ENCODE data around the gene EIF6.

Gene EIF6

GRCh38 chr20:35293303-35294292 lies 9.0 kb upstream of the EIF6 start:
- no peak for TF ChIP-seq CTCF (conservative IDR thresholded peaks at IDR 0.05; ENCODE audit: low read depth, low read length)
- H3K4me3 ChIP-seq (ENCODE audit: low read depth, low read length) = no peak overlapping the region
- no peak for DNase-seq (ENCODE audit: low read depth)

GRCh38 chr20:35292504-35293285 lies 8.1 kb upstream of the EIF6 start:
- no peak overlapping the region for H3K4me3 ChIP-seq (ENCODE audit: low read depth, low read length)
- DNase-seq (ENCODE audit: low read depth) = no peak
- no peak for TF ChIP-seq CTCF (conservative IDR thresholded peaks at IDR 0.05; ENCODE audit: low read depth, low read length)

GRCh38 chr20:35291654-35292503 lies 7.3 kb upstream of the EIF6 start, which contains the start of gene FAM83C:
Gene FAM83C, minus strand, starts transcription at chr20:35292425. Its CDS starts 121 bp downstream, at chr20:35292304.
- DNase-seq (ENCODE audit: low read depth) = no peak
- no peak for TF ChIP-seq CTCF (conservative IDR thresholded peaks at IDR 0.05; ENCODE audit: low read depth, low read length)
- H3K4me3 ChIP-seq (ENCODE audit: low read depth, low read length) = no peak within 1 kb of the TSS

- H3K4me3 ChIP-seq (ENCODE audit: low read depth, low read length) = no peak overlapping the region
- TF ChIP-seq CTCF (conservative IDR thresholded peaks at IDR 0.05; ENCODE audit: low read depth, low read length) = no peak
- DNase-seq (ENCODE audit: low read depth) = no peak
Observed at GRCh38 chr20:35290887-35291417, 6.4 kb upstream of the EIF6 start.

GRCh38 chr20:35290186-35290886 lies 5.8 kb upstream of the EIF6 start:
- no peak overlapping the region for H3K4me3 ChIP-seq (ENCODE audit: low read depth, low read length)
- no peak for DNase-seq (ENCODE audit: low read depth)
- TF ChIP-seq CTCF (conservative IDR thresholded peaks at IDR 0.05; ENCODE audit: low read depth, low read length) = no peak
